ENCODE results near the gene SMOC1. TPM values are rescaled to one million over a fixed set of nuclear protein-coding genes. Genes with fewer than 3 reads are reported as not detected.

Gene SMOC1
- total and polyA plus RNA-seq, 7 donors, result 0.27 to 1.3 (median 0.74) TPM; not detected in 3

DNA sequence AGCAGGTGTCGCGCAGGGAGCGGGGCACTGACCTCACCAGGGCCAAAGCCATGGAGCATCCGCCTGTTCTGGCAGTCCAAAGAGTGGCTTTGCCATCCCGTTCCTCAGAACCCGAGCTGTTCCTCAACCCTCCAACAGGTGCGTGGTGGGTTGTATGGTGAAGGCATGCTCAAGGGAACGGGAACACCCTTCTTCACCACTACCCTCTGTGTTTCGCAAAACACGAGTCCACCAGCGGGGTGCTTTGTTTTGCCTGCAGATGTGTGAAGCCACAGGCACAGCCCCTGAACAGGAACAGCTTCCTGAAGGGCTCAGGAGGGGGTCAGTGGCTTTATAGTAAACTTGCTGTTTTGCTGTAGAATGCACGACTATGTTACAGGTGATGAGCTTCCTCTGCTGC lies 52.7 kb downstream of the SMOC1 start:
- 73 to 78% methylated on average over 12 of the region's 12 CpGs for WGBS, 2 donors
- no peaks in the 10 kb centered on the region for H3K4me1 ChIP-seq
- H3K27me3 ChIP-seq, result peaks cover 0 to 11% (median 0%) of the 10 kb centered on the region in 3 donors
- H3K4me3 ChIP-seq, result no peak overlapping the region
- TF ChIP-seq EP300 (IDR thresholded peaks at IDR 0.05), result no peak
- no peak for TF ChIP-seq POLR2AphosphoS5 (IDR thresholded peaks at IDR 0.05)
- TF ChIP-seq, protein P1, sequence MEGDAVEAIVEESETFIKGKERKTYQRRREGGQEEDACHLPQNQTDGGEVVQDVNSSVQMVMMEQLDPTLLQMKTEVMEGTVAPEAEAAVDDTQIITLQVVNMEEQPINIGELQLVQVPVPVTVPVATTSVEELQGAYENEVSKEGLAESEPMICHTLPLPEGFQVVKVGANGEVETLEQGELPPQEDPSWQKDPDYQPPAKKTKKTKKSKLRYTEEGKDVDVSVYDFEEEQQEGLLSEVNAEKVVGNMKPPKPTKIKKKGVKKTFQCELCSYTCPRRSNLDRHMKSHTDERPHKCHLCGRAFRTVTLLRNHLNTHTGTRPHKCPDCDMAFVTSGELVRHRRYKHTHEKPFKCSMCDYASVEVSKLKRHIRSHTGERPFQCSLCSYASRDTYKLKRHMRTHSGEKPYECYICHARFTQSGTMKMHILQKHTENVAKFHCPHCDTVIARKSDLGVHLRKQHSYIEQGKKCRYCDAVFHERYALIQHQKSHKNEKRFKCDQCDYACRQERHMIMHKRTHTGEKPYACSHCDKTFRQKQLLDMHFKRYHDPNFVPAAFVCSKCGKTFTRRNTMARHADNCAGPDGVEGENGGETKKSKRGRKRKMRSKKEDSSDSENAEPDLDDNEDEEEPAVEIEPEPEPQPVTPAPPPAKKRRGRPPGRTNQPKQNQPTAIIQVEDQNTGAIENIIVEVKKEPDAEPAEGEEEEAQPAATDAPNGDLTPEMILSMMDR (IDR thresholded peaks at IDR 0.05), result no peak
- TF ChIP-seq POLR2A (IDR thresholded peaks at IDR 0.05), result no peak
- no peak for DNase-seq
- no peak overlapping the region for H3K27ac ChIP-seq
- intact Hi-C loops (cut with DNase I), result no loop called here
- no peaks in the 10 kb centered on the region for H3K36me3 ChIP-seq
- no peaks in the 10 kb centered on the region for H3K9me3 ChIP-seq

GRCh38 chr14:69932391-69932790 lies 53.2 kb downstream of the SMOC1 start:
- H3K36me3 ChIP-seq, result no peaks in the 10 kb centered on the region
- no peaks in the 10 kb centered on the region for H3K4me1 ChIP-seq
- WGBS, 2 donors, result 75 to 82% methylated on average over 10 of the region's 10 CpGs
- H3K27me3 ChIP-seq, result peaks cover 0 to 11% (median 0%) of the 10 kb centered on the region in 3 donors
- no peak for TF ChIP-seq POLR2AphosphoS5 (IDR thresholded peaks at IDR 0.05)
- TF ChIP-seq, protein P1 (IDR thresholded peaks at IDR 0.05), result no peak
- intact Hi-C loops (cut with DNase I), result no loop called here
- no peaks in the 10 kb centered on the region for H3K9me3 ChIP-seq
- H3K4me3 ChIP-seq, result no peak overlapping the region
- DNase-seq, result no peak
- no peak overlapping the region for H3K27ac ChIP-seq

GRCh38 chr14:69933623-69934275 lies 54.5 kb downstream of the SMOC1 start:
- no peaks in the 10 kb centered on the region for H3K36me3 ChIP-seq
- no peaks in the 10 kb centered on the region for H3K9me3 ChIP-seq
- H3K4me3 ChIP-seq, result no peak overlapping the region
- H3K27me3 ChIP-seq, result peaks cover 0 to 11% (median 0%) of the 10 kb centered on the region in 3 donors
- TF ChIP-seq, protein P1 (IDR thresholded peaks at IDR 0.05), result no peak
- TF ChIP-seq POLR2A (IDR thresholded peaks at IDR 0.05) (no peak), EP300 (IDR thresholded peaks at IDR 0.05) (no peak), POLR2AphosphoS5 (IDR thresholded peaks at IDR 0.05) (no peak)
- no peak for DNase-seq
- H3K27ac ChIP-seq, result no peak overlapping the region
- 78 to 88% methylated on average over 9 of the region's 9 CpGs for WGBS, 2 donors
- intact Hi-C loops (cut with DNase I), result no loop called here
- no peaks in the 10 kb centered on the region for H3K4me1 ChIP-seq

DNA sequence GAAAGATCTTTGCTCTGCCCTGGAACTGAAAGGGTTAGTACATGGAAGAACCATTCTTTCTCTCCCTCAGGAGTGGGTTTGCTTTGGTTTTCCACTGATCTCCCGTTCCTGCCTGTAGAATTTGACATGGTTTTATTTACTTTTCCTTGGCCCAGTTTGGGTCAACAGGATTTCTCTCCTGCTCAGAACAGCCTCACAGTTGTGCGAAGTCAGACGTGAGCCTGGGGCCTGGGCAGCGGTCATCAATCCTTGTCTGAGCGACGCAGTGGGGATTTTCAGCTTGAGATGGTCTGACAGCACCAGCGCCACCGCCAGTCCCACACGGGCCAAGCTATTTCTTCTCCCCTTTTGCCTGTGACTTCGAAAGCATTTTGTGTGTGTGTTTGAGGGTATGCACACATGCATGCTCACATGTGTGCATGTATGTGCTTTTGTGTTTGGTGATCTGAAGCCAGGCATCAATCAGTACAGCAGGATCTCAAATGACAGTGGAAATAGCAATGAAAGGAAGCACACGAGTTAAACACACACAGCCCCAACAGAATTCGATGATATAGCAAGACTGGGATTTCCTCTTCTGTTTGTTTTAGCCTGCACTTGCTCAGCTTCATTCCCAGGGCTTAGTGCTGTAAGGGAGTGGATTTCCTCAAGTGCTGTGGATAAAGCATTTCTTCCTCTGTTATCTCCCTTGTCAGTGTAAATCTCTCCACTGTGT lies 58.3 kb downstream of the SMOC1 start:
- WGBS, 2 donors, result 42 to 63% methylated on average over 12 of the region's 12 CpGs
- TF ChIP-seq EP300 (IDR thresholded peaks at IDR 0.05), result no peak
- TF ChIP-seq POLR2A (IDR thresholded peaks at IDR 0.05), result no peak
- Histone ChIP-seq H3K36me3 (no peaks in the 10 kb centered on the region), H3K27me3 (peaks cover 0 to 18% (median 0%) of the 10 kb centered on the region in 3 donors), H3K4me3 (no peak overlapping the region), H3K4me1 (no peaks in the 10 kb centered on the region), H3K27ac (no peak overlapping the region), H3K9me3 (no peaks in the 10 kb centered on the region)
- intact Hi-C loops (cut with DNase I), result no loop called here
- no peak for DNase-seq

DNA sequence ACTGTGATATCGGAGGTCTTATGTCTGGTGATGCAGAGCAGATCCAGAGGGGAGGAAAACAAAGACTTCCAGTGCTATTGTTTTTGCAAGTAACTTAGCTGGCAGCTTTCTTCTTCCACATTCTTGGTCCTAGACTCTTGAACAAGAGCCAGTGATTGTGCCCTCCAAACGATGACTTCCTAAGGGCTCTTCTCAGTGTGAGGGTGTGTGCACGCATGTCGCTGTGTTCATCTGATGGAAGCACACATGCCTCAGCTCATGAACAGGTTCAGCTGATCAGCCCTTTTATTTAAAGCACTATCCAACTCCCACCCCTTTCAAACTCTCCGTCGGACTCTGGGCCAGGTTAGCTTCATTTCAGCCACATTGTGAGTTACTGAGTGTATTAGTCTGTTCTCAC lies 59.5 kb downstream of the SMOC1 start:
- WGBS, 2 donors, result 89 to 94% methylated on average over 6 of the region's 6 CpGs
- intact Hi-C loops (cut with DNase I), result no loop called here
- Histone ChIP-seq H3K27ac (no peak overlapping the region), H3K27me3 (peaks cover 0 to 24% (median 0%) of the 10 kb centered on the region in 3 donors), H3K4me1 (no peaks in the 10 kb centered on the region), H3K9me3 (no peaks in the 10 kb centered on the region), H3K4me3 (no peak overlapping the region), H3K36me3 (no peaks in the 10 kb centered on the region)
- no peak for DNase-seq
- TF ChIP-seq EP300 (IDR thresholded peaks at IDR 0.05) (no peak), POLR2A (IDR thresholded peaks at IDR 0.05) (no peak), POLR2AphosphoS5 (IDR thresholded peaks at IDR 0.05) (no peak)
- TF ChIP-seq, protein P1 (IDR thresholded peaks at IDR 0.05), result no peak

Measured in sigmoid colon (tissue), 7 donors.